Fibroblast of lung (primary cell): ENCODE results near the gene SMCO1. TPM values are rescaled to one million over a fixed set of nuclear protein-coding genes. Genes with fewer than 3 reads are reported as not detected.
"Not testable (repeated sequence)": the region's sequence is repeated elsewhere in the genome, so short reads cannot be mapped to it uniquely, and the experiment has no call there.

ENCODE experiments used
- DNase-seq, 2 donors: peaks; one replicate each; pipeline versions ENCODE4 v3.0.0 to v3.0.0-alpha.2; 2010; ENCODE audit warnings: low read depth in 2 of 2
- H2AFZ ChIP-seq: 2 replicates; pipeline ENCODE4 v1.5.1; 2012; ENCODE audit warnings: low read length, control low read depth, inconsistent platforms
- H3K27ac ChIP-seq: 2 replicates; pipeline ENCODE4 v1.5.1; 2011; ENCODE audit warnings: low read length, control low read depth; ENCODE audit not compliant: insufficient read depth
- H3K27me3 ChIP-seq: 2 replicates; pipeline ENCODE4 v1.5.1; 2011; ENCODE audit warnings: mild to moderate bottlenecking, low read length; ENCODE audit not compliant: control insufficient read depth, insufficient read depth
- H3K36me3 ChIP-seq: 2 replicates; pipeline ENCODE4 v1.5.1; 2011; ENCODE audit warnings: low read length; ENCODE audit not compliant: control insufficient read depth, insufficient read depth
- H3K4me1 ChIP-seq: 2 replicates; pipeline ENCODE4 v1.5.1; 2011; ENCODE audit warnings: low read length; ENCODE audit not compliant: control insufficient read depth, insufficient read depth; ENCODE audit errors: extremely low read depth
- H3K4me2 ChIP-seq: 2 replicates; pipeline ENCODE4 v1.5.1; 2011; ENCODE audit warnings: low read length, control low read depth; ENCODE audit not compliant: insufficient read depth; ENCODE audit errors: extremely low read depth
- H3K4me3 ChIP-seq, 4 experiments: fragments of 200-600 bp in 1 of 4; sonication (generic) in 1 of 4; replicated peaks in 1 of 4; 2 replicates each; pipeline ENCODE4 v1.5.1; 2011 to 2016; ENCODE audit warnings: low read length in 4 of 4, low read depth in 3 of 4, mild to moderate bottlenecking in 3 of 4, control low read depth in 2 of 4, inconsistent platforms in 1 of 4, mixed read lengths in 1 of 4; ENCODE audit not compliant: insufficient read depth in 1 of 4; ENCODE audit errors: control extremely low read depth in 1 of 4
- H3K79me2 ChIP-seq: 2 replicates; pipeline ENCODE4 v1.5.1; 2012; ENCODE audit warnings: mild to moderate bottlenecking, low read length, inconsistent platforms; ENCODE audit not compliant: control insufficient read depth, insufficient read depth
- H3K9ac ChIP-seq: 2 replicates; pipeline ENCODE4 v1.5.1; 2011; ENCODE audit warnings: mild to moderate bottlenecking, low read length, control low read depth; ENCODE audit not compliant: insufficient read depth
- H3K9me3 ChIP-seq: 2 replicates; pipeline ENCODE4 v1.5.1; 2012; ENCODE audit warnings: low read depth, low read length; ENCODE audit not compliant: control insufficient read depth, insufficient read depth
- H4K20me1 ChIP-seq: 2 replicates; pipeline ENCODE4 v1.5.1; 2011; ENCODE audit warnings: low read length; ENCODE audit not compliant: control insufficient read depth, insufficient read depth; ENCODE audit errors: extremely low read depth
- EZH2 ChIP-seq: IDR thresholded peaks from 2 replicates; pipeline ENCODE4 v1.5.1; 2012; ENCODE audit warnings: low read length, control low read depth, mild to moderate bottlenecking; ENCODE audit errors: missing control alignments
- polyA plus RNA-seq, 2 donors: library from polyadenylated mRNA; depleted of rRNA in 1 of 2; stranded (reverse) in 1 of 2; unstranded in 1 of 2; fragments of >200 nt; gene quantifications; 2 replicates each; pipeline ENCODE4 v1.2.1, GENCODE V29; 2011 to 2012; ENCODE audit warnings: missing spikeins in 1 of 2
- total RNA-seq: library from RNA; depleted of rRNA; stranded (reverse); fragments of >200 nt; gene quantifications from 2 replicates; pipeline ENCODE4 v1.2.1, GENCODE V29; 2014
- TF ChIP-seq, protein P1 (sequence below), 2 donors: IDR thresholded peaks in 1 of 2; conservative IDR thresholded peaks in 1 of 2; 1 replicate in 1 of 2; 2 replicates in 1 of 2; pipeline ENCODE4 v1.5.1; 2011 to 2012; ENCODE audit warnings: low read length in 2 of 2, control low read depth in 1 of 2, inconsistent platforms in 1 of 2, low read depth in 1 of 2, mild to moderate bottlenecking in 1 of 2

The SMCO1 gene
- total and polyA plus RNA-seq, 2 donors (not counting 1 experiment from before 2014, with no cell fraction given), result not detected

DNA sequence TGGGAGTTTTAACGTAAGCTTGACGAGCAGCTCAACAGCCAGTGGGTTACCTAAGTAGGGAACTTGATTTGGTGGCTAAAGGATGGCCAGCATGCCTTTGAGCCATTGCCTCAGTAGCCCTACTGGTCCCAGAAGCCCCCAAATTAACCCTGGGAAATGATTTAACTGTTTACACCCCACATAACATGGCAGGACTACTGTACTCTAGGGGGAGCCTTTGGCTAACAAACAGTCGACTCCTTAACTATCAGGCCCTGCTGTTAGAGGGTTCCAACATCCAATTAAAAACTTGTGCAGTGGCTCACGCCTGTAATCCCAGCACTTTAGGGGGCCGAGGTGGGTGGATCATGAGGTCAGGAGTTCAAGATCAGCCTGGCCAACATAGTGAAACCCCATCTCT lies 9.4 kb upstream of the SMCO1 start:
- no peak overlapping the region for H2AFZ ChIP-seq
- no peak overlapping the region for H3K4me2 ChIP-seq
- H3K36me3 ChIP-seq, result no peaks in the 10 kb centered on the region
- H3K4me1 ChIP-seq, result peaks cover 8% of the 10 kb centered on the region
- H3K4me3 ChIP-seq, result no peak overlapping the region
- H3K79me2 ChIP-seq, result no peaks in the 10 kb centered on the region
- DNase-seq, result no peak
- H3K27me3 ChIP-seq, result no peaks in the 10 kb centered on the region
- TF ChIP-seq EZH2, result no peak
- TF ChIP-seq, protein P1, sequence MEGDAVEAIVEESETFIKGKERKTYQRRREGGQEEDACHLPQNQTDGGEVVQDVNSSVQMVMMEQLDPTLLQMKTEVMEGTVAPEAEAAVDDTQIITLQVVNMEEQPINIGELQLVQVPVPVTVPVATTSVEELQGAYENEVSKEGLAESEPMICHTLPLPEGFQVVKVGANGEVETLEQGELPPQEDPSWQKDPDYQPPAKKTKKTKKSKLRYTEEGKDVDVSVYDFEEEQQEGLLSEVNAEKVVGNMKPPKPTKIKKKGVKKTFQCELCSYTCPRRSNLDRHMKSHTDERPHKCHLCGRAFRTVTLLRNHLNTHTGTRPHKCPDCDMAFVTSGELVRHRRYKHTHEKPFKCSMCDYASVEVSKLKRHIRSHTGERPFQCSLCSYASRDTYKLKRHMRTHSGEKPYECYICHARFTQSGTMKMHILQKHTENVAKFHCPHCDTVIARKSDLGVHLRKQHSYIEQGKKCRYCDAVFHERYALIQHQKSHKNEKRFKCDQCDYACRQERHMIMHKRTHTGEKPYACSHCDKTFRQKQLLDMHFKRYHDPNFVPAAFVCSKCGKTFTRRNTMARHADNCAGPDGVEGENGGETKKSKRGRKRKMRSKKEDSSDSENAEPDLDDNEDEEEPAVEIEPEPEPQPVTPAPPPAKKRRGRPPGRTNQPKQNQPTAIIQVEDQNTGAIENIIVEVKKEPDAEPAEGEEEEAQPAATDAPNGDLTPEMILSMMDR (conservative IDR thresholded peaks at IDR 0.05 in 1 of 2, IDR thresholded peaks at IDR 0.05 in 1 of 2; ENCODE audit: low read depth in 1 of 2, low read length in 2 of 2), result no peak
- H4K20me1 ChIP-seq, result no peaks in the 10 kb centered on the region
- no peak overlapping the region for H3K27ac ChIP-seq
- no peaks in the 10 kb centered on the region for H3K9me3 ChIP-seq
- H3K9ac ChIP-seq, result no peak overlapping the region

DNA sequence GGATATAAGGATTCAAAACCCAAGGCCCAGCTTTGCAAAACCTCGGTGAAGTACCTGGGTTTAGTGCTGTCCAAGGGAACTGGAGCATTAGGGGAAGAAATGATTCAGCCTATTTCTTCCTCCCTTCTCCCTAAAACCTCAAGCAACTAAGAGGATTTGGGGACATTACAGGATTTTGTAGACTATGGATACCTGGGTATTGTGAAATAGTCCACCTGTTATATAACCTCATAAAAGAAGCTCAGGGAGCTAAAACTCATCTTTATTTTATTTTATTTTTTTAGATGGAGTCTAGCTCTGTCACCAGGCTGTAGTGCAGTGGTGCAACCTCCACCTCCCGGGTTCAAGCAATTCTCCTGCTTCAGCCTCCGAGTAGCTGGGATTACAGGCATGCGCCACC lies 8.7 kb upstream of the SMCO1 start:
- no peaks in the 10 kb centered on the region for H4K20me1 ChIP-seq
- no peak overlapping the region for H3K9ac ChIP-seq
- no peak overlapping the region for H3K4me2 ChIP-seq
- H2AFZ ChIP-seq, result no peak overlapping the region
- H3K4me3 ChIP-seq, result no peak overlapping the region
- no peaks in the 10 kb centered on the region for H3K9me3 ChIP-seq
- no peaks in the 10 kb centered on the region for H3K79me2 ChIP-seq
- H3K36me3 ChIP-seq, result no peaks in the 10 kb centered on the region
- H3K27ac ChIP-seq, result no peak overlapping the region
- DNase-seq, result no peak
- TF ChIP-seq, protein P1 (conservative IDR thresholded peaks at IDR 0.05 in 1 of 2, IDR thresholded peaks at IDR 0.05 in 1 of 2; ENCODE audit: low read depth in 1 of 2, low read length in 2 of 2), result no peak
- TF ChIP-seq EZH2, result no peak
- H3K4me1 ChIP-seq, result peaks cover 8% of the 10 kb centered on the region
- H3K27me3 ChIP-seq, result no peaks in the 10 kb centered on the region

DNA sequence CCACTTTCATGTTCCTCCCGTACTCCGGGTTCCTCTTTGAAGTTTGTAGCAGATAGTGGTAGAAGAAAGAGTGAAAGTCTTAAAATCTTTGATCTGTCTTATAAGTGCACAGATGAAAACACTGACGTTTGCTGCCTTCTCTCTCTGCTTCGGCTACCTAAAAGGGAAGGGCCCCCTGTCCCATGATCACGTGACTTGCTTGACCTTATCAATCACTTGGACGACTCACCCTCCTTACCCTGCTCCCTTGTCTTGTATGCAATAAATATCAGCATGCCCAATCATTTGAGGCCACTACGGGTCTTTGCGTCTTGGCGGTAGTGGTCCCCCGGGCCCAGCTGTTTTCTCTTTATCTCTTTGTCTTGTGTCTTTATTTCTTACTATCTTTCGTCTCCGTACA lies 6.1 kb upstream of the SMCO1 start:
- H3K4me3 ChIP-seq, H3K4me2 ChIP-seq, H3K9ac ChIP-seq: not testable (repeated sequence)

More for the DNA sequence above, 6.1 kb upstream of the SMCO1 start:
- not testable (repeated sequence) for H3K27me3 ChIP-seq, H4K20me1 ChIP-seq, H3K9me3 ChIP-seq, H3K36me3 ChIP-seq, DNase-seq, H2AFZ ChIP-seq, H3K4me1 ChIP-seq, H3K79me2 ChIP-seq, H3K27ac ChIP-seq
